Endothelial cell of umbilical vein (primary cell): Measurements from ENCODE around the gene ADGRE1. TPM values are rescaled to one million over a fixed set of nuclear protein-coding genes. Genes with fewer than 3 reads are reported as not detected.

Experiments used
- BruUV-seq: library from RNA; stranded (reverse); fragments of 400-500 nt; replicated peaks from 2 replicates; lab custom pipeline; 2021; lab: Mats Ljungman, UMichigan
- CTCF ChIA-PET: fragments of 300-600, 350-600 bp; sonication (Branson Sonifier 250); formaldehyde crosslinking; loops from one replicate; lab custom pipeline; 2021; ENCODE audit warnings: antibody characterized with exemption, inconsistent platforms; lab: Charles Lee
- POLR2A ChIA-PET: fragments of 300-600, 350-600 bp; sonication (Branson Sonifier 250); formaldehyde crosslinking; loops from one replicate; lab custom pipeline; 2021; ENCODE audit warnings: antibody characterized with exemption, inconsistent platforms; lab: Charles Lee
- DNase-seq: peaks from one replicate; pipeline ENCODE4 v3.0.0-alpha.2; 2011; ENCODE audit warnings: low read depth, low spot score
- FAIRE-seq: peaks from 2 replicates; lab custom pipeline; 2011; peaks lifted over from hg19 to GRCh38; lab: Jason Lieb, UNC
- H2AFZ ChIP-seq: 2 replicates; pipeline ENCODE4 v1.6.0; 2012; ENCODE audit warnings: low read depth, low read length, control low read depth, inconsistent platforms
- H3K27ac ChIP-seq: 2 replicates; pipeline ENCODE4 v1.5.1; 2011; ENCODE audit warnings: low read depth, mild to moderate bottlenecking, control low read depth, low read length, moderate library complexity; ENCODE audit not compliant: insufficient read depth
- H3K27me3 ChIP-seq, 2 experiments: 2 replicates each; pipeline versions ENCODE4 v1.6.0 to v1.6.1; 2011; ENCODE audit warnings: low read length in 2 of 2, mixed read lengths in 1 of 2; ENCODE audit not compliant: control insufficient read depth in 2 of 2, insufficient read depth in 2 of 2
- H3K36me3 ChIP-seq, 2 experiments: 2 replicates in 1 of 2; 3 replicates in 1 of 2; pipeline ENCODE4 v1.5.1; 2011; ENCODE audit warnings: low read length in 2 of 2, mild to moderate bottlenecking in 1 of 2, moderate library complexity in 1 of 2; ENCODE audit not compliant: control insufficient read depth in 2 of 2, insufficient read depth in 2 of 2; ENCODE audit errors: extremely low read depth in 1 of 2
- H3K4me1 ChIP-seq: 3 replicates; pipeline ENCODE4 v1.5.1; 2011; ENCODE audit warnings: mild to moderate bottlenecking, low read length; ENCODE audit not compliant: control insufficient read depth, insufficient read depth; ENCODE audit errors: extremely low read depth
- H3K4me2 ChIP-seq: 2 replicates; pipeline ENCODE4 v1.6.1; 2011; ENCODE audit warnings: low read length, control low read depth, mixed read lengths; ENCODE audit not compliant: insufficient read depth
- H3K4me3 ChIP-seq, 3 experiments: fragments of 200-600 bp in 1 of 3; sonication (generic), shearing (Covaris generic) in 1 of 3; replicated peaks in 1 of 3; 2 replicates each; pipeline ENCODE4 v1.5.1; 2011 to 2016; ENCODE audit warnings: control low read depth in 3 of 3, low read length in 3 of 3, mild to moderate bottlenecking in 2 of 3, inconsistent platforms in 1 of 3, low read depth in 1 of 3, moderate library complexity in 1 of 3; ENCODE audit not compliant: insufficient read depth in 1 of 3
- H3K79me2 ChIP-seq: 2 replicates; pipeline ENCODE4 v1.6.0; 2012; ENCODE audit warnings: low read length, inconsistent platforms; ENCODE audit not compliant: control insufficient read depth, insufficient read depth
- H3K9ac ChIP-seq: replicated peaks from 2 replicates; pipeline ENCODE3; 2011; ENCODE audit warnings: low read length, control low read depth; ENCODE audit not compliant: insufficient read depth; ENCODE audit errors: extremely low read depth
- H3K9me1 ChIP-seq: replicated peaks from 3 replicates; pipeline ENCODE4 v1.6.0; 2011; ENCODE audit warnings: mild to moderate bottlenecking, low read length; ENCODE audit not compliant: control insufficient read depth, insufficient read depth; ENCODE audit errors: extremely low read depth
- H3K9me3 ChIP-seq: replicated peaks from 2 replicates; pipeline ENCODE4 v1.5.1; 2012; ENCODE audit warnings: low read length, inconsistent platforms; ENCODE audit not compliant: control insufficient read depth, insufficient read depth
- H4K20me1 ChIP-seq: replicated peaks from 2 replicates; pipeline ENCODE3; 2011; ENCODE audit warnings: mild to moderate bottlenecking, low read length; ENCODE audit not compliant: control insufficient read depth, insufficient read depth; ENCODE audit errors: extremely low read depth
- EZH2 ChIP-seq: IDR thresholded peaks from 2 replicates; pipeline ENCODE4 v1.6.1; 2012; ENCODE audit warnings: borderline replicate concordance, low read depth, mild to moderate bottlenecking, moderate library complexity, low read length, inconsistent platforms; ENCODE audit not compliant: severe bottlenecking
- FOS ChIP-seq: IDR thresholded peaks from 2 replicates; pipeline ENCODE4 v1.6.1; 2011; ENCODE audit warnings: mild to moderate bottlenecking, low read length, moderate library complexity, borderline replicate concordance; ENCODE audit not compliant: insufficient read depth
- GATA2 ChIP-seq: IDR thresholded peaks from 2 replicates; pipeline ENCODE4 v1.7.0; 2011; ENCODE audit warnings: low read depth, mild to moderate bottlenecking, moderate library complexity, mixed read lengths, low read length; ENCODE audit not compliant: insufficient read length, insufficient read depth
- JUN ChIP-seq: IDR thresholded peaks from 2 replicates; pipeline ENCODE4 v1.6.1; 2011; ENCODE audit warnings: borderline replicate concordance, low read depth; ENCODE audit not compliant: insufficient read length, insufficient read depth
- MYC ChIP-seq: IDR thresholded peaks from one replicate; pipeline ENCODE4 v1.6.1; 2011; ENCODE audit warnings: mild to moderate bottlenecking, low read depth, low read length
- POLR2A ChIP-seq: IDR thresholded peaks from 2 replicates; pipeline ENCODE4 v1.6.1; 2012; ENCODE audit warnings: low read depth, mild to moderate bottlenecking, control low read depth, low read length
- POLR2AphosphoS5 ChIP-seq: IDR thresholded peaks from 2 replicates; pipeline ENCODE4 v1.6.1; 2012; ENCODE audit warnings: low read depth, mild to moderate bottlenecking, control low read depth, low read length, moderate library complexity; ENCODE audit not compliant: insufficient read depth
- dilution Hi-C: fragments of 300-500 bp; cut with MboI; formaldehyde crosslinking; loops from one replicate; pipeline ENCODE4 v1.15.0; 2019; ENCODE audit warnings: low sequenced_read_pairs; ENCODE audit not compliant: extremely low pct_ligation_motif_present
- intact Hi-C: fragments of 100-400 bp; cut with micrococcal nuclease; formaldehyde crosslinking; loops from one replicate; pipeline ENCODE4 v1.10.0; 2022
- polyA plus RNA-seq, 4 experiments: library from polyadenylated mRNA; depleted of rRNA in 3 of 4; stranded (reverse) in 3 of 4; unstranded in 1 of 4; fragments of >200 nt; gene quantifications; 2 replicates each; pipeline versions ENCODE4 v1.2.1 to v1.2.3, GENCODE V29; 2011 to 2012; ENCODE audit warnings: missing spikeins in 1 of 4
- total RNA-seq: library from RNA; stranded (reverse); gene quantifications from 2 replicates; pipeline ENCODE4 v1.2.3, GENCODE V29; 2021
- TF ChIP-seq, protein P1 (sequence below): IDR thresholded peaks from 2 replicates; pipeline ENCODE4 v1.6.1; 2011; ENCODE audit not compliant: insufficient read depth, insufficient read length
- TF ChIP-seq, protein P2 (sequence below), 2 donors: IDR thresholded peaks; 1 replicate in 1 of 2; 2 replicates in 1 of 2; pipeline ENCODE4 v1.5.1; 2011; ENCODE audit warnings: low read length in 2 of 2, mild to moderate bottlenecking in 2 of 2, moderate library complexity in 2 of 2, control low read depth in 1 of 2, inconsistent platforms in 1 of 2, low read depth in 1 of 2; ENCODE audit not compliant: insufficient read depth in 1 of 2; ENCODE audit errors: extremely low read depth in 1 of 2

Gene ADGRE1
- total and polyA plus RNA-seq, 2 donors (not counting 3 experiments of a cell fraction or from before 2014, with no cell fraction given), result not detected

DNA sequence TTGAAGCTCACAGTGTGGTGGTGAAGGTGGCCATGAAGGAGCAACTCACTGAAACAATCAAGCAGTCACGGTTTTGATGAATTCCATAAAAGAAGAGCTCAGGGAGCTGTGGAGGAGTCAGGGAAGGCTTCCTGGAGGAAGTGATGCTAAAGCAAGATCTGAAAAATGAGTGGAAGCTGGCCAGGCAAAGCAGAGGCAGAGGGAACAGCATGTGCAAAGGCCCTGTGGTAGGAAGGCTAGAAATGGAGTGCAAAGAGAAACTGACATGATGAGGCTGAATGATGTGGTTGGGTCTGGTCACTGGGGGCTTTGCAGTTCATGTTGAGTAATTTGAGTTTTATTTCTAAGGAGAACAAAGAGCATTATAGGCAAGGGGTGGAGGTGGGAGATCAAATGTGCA is 6.9 kb downstream of the ADGRE1 start:
- ChIA-PET POLR2A (no interaction called here), CTCF (no interaction called here)
- Histone ChIP-seq H3K4me1 (no peaks in the 10 kb centered on the region), H3K9me1 (no peaks in the 10 kb centered on the region), H4K20me1 (no peaks in the 10 kb centered on the region), H3K9ac (no peak overlapping the region), H3K79me2 (no peaks in the 10 kb centered on the region), H3K4me2 (no peak overlapping the region), H3K36me3 (no peaks in the 10 kb centered on the region), H3K4me3 (no peak overlapping the region), H3K27me3 (no peaks in the 10 kb centered on the region), H3K27ac (no peak overlapping the region), H3K9me3 (no peaks in the 10 kb centered on the region), H2AFZ (no peak overlapping the region)
- intact Hi-C loops (no loop called here), dilution Hi-C loops (no loop called here)
- FAIRE-seq (no peak), DNase-seq (no peak)
- TF ChIP-seq, protein P1, sequence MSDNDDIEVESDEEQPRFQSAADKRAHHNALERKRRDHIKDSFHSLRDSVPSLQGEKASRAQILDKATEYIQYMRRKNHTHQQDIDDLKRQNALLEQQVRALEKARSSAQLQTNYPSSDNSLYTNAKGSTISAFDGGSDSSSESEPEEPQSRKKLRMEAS, result no peak
- no peak for TF ChIP-seq MYC
- no peak for TF ChIP-seq POLR2A
- TF ChIP-seq EZH2, result no peak
- TF ChIP-seq FOS, result no peak
- no peak for TF ChIP-seq POLR2AphosphoS5
- TF ChIP-seq, protein P2, sequence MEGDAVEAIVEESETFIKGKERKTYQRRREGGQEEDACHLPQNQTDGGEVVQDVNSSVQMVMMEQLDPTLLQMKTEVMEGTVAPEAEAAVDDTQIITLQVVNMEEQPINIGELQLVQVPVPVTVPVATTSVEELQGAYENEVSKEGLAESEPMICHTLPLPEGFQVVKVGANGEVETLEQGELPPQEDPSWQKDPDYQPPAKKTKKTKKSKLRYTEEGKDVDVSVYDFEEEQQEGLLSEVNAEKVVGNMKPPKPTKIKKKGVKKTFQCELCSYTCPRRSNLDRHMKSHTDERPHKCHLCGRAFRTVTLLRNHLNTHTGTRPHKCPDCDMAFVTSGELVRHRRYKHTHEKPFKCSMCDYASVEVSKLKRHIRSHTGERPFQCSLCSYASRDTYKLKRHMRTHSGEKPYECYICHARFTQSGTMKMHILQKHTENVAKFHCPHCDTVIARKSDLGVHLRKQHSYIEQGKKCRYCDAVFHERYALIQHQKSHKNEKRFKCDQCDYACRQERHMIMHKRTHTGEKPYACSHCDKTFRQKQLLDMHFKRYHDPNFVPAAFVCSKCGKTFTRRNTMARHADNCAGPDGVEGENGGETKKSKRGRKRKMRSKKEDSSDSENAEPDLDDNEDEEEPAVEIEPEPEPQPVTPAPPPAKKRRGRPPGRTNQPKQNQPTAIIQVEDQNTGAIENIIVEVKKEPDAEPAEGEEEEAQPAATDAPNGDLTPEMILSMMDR (IDR thresholded peaks at IDR 0.05; ENCODE audit: extremely low read depth in 1 of 2, insufficient read depth in 1 of 2, low read depth in 1 of 2, low read length in 2 of 2), result no peak
- no peak for TF ChIP-seq JUN
- no peak for TF ChIP-seq GATA2
- no TSS peak for BruUV-seq
